ENCODE measurements around the gene ORAI1.
"Not testable (repeated sequence)": the region's sequence is repeated elsewhere in the genome, so short reads cannot be mapped to it uniquely, and the experiment has no call there.

GRCh38 chr12:121666829-121667228 is 40.5 kb downstream of the ORAI1 start:
- TF ChIP-seq EP300 (IDR thresholded peaks at IDR 0.05): not testable (repeated sequence)
- TF ChIP-seq, protein P1, sequence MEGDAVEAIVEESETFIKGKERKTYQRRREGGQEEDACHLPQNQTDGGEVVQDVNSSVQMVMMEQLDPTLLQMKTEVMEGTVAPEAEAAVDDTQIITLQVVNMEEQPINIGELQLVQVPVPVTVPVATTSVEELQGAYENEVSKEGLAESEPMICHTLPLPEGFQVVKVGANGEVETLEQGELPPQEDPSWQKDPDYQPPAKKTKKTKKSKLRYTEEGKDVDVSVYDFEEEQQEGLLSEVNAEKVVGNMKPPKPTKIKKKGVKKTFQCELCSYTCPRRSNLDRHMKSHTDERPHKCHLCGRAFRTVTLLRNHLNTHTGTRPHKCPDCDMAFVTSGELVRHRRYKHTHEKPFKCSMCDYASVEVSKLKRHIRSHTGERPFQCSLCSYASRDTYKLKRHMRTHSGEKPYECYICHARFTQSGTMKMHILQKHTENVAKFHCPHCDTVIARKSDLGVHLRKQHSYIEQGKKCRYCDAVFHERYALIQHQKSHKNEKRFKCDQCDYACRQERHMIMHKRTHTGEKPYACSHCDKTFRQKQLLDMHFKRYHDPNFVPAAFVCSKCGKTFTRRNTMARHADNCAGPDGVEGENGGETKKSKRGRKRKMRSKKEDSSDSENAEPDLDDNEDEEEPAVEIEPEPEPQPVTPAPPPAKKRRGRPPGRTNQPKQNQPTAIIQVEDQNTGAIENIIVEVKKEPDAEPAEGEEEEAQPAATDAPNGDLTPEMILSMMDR (IDR thresholded peaks at IDR 0.05): not testable (repeated sequence)

Measured in sigmoid colon (tissue), 4 donors.